GF-D8 (cell line): Measurements from ENCODE around the gene CRACDL.
"Not testable (repeated sequence)": the region's sequence is repeated elsewhere in the genome, so short reads cannot be mapped to it uniquely, and the experiment has no call there.

ENCODE experiments used
- DNase-seq: peaks from one replicate; lab custom pipeline; 2025; lab: John Stamatoyannopoulos, UW

The CRACDL gene

GRCh38 chr2:98884658-98885057 is 51.4 kb downstream of the CRACDL start:
- DNase-seq: no peak

- no peak for DNase-seq
Measured at GRCh38 chr2:98883780-98884211, 52.2 kb downstream of the CRACDL start.

GRCh38 chr2:98882971-98883779 is 52.9 kb downstream of the CRACDL start:
- DNase-seq: no peak

GRCh38 chr2:98882368-98882767 is 53.7 kb downstream of the CRACDL start:
- no peak for DNase-seq

- no peak for DNase-seq
Measured at GRCh38 chr2:98881153-98881650, 54.8 kb downstream of the CRACDL start.

GRCh38 chr2:98880266-98881152 is 55.5 kb downstream of the CRACDL start:
- DNase-seq: no peak

GRCh38 chr2:98877658-98878057 is 58.4 kb downstream of the CRACDL start:
- not testable (repeated sequence) for DNase-seq

- DNase-seq: no peak
Measured at GRCh38 chr2:98876741-98877140, 59.3 kb downstream of the CRACDL start.

GRCh38 chr2:98875746-98876145 is 60.3 kb downstream of the CRACDL start:
- no peak for DNase-seq

GRCh38 chr2:98875081-98875728 is 60.8 kb downstream of the CRACDL start:
- DNase-seq: no peak

GRCh38 chr2:98874186-98874689 is 61.8 kb downstream of the CRACDL start:
- no peak for DNase-seq

GRCh38 chr2:98872526-98872925 is 63.5 kb downstream of the CRACDL start:
- no peak for DNase-seq

- no peak for DNase-seq
Measured at GRCh38 chr2:98871506-98871905, 64.5 kb downstream of the CRACDL start.

- no peak for DNase-seq
Measured at GRCh38 chr2:98870516-98871158, 65.4 kb downstream of the CRACDL start.

GRCh38 chr2:98869870-98870269 is 66.2 kb downstream of the CRACDL start:
- no peak for DNase-seq

GRCh38 chr2:98869272-98869641 is 66.8 kb downstream of the CRACDL start:
- no peak for DNase-seq

GRCh38 chr2:98868548-98869271 is 67.3 kb downstream of the CRACDL start:
- DNase-seq: no peak

GRCh38 chr2:98867539-98868309 is 68.3 kb downstream of the CRACDL start:
- DNase-seq: no peak

GRCh38 chr2:98866033-98866432 is 70.0 kb downstream of the CRACDL start:
- no peak for DNase-seq

- no peak for DNase-seq
Measured at GRCh38 chr2:98861601-98862000, 74.4 kb downstream of the CRACDL start.
